ENCODE data around the gene MYLK.
A peak's percentile ranks its signal among the peaks of the same experiment; 100 is the strongest.
"Not testable (repeated sequence)": the region's sequence is repeated elsewhere in the genome, so short reads cannot be mapped to it uniquely, and the experiment has no call there.

MYLK gene

DNA sequence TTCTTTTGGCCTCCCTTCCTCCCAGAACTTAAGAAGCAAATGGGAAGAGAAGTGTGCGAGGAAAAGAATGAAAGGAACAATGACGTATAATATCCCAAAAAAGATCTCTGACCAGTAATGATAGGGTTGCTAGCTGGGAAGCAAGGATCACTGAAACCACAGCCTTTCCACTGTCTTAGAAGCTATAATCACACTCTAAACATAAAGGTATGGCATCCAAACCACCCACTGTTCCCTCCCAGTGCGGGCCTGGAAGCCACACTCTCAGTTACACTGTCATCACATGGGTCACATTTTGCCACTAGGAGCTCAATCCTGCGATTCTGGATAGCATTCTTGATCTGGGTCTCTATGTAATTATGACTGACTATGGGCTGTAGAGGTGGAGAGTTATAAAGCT is 167.7 kb downstream of the MYLK start:
- ATAC-seq = no peak
- Mint-ChIP-seq H3K36me3 (no peaks in the 10 kb centered on the region), H3K9me3 (no peaks in the 10 kb centered on the region)

GRCh38 chr3:123713211-123713610 is 170.9 kb downstream of the MYLK start:
- H3K4me3 Mint-ChIP-seq = no peak overlapping the region
- no peak overlapping the region for H3K27ac Mint-ChIP-seq
- no peaks in the 10 kb centered on the region for H3K4me1 Mint-ChIP-seq
- H3K9me3 Mint-ChIP-seq = no peaks in the 10 kb centered on the region
- ATAC-seq = no peak
- no peaks in the 10 kb centered on the region for H3K36me3 Mint-ChIP-seq
- peaks cover 34% of the 10 kb centered on the region for H3K27me3 Mint-ChIP-seq

More for the DNA sequence above, 167.7 kb downstream of the MYLK start:
- H3K27me3 Mint-ChIP-seq = peaks cover 27% of the 10 kb centered on the region
- H3K4me3 Mint-ChIP-seq = no peak overlapping the region
- no peak overlapping the region for H3K27ac Mint-ChIP-seq
- peaks cover 7% of the 10 kb centered on the region for H3K4me1 Mint-ChIP-seq

DNA sequence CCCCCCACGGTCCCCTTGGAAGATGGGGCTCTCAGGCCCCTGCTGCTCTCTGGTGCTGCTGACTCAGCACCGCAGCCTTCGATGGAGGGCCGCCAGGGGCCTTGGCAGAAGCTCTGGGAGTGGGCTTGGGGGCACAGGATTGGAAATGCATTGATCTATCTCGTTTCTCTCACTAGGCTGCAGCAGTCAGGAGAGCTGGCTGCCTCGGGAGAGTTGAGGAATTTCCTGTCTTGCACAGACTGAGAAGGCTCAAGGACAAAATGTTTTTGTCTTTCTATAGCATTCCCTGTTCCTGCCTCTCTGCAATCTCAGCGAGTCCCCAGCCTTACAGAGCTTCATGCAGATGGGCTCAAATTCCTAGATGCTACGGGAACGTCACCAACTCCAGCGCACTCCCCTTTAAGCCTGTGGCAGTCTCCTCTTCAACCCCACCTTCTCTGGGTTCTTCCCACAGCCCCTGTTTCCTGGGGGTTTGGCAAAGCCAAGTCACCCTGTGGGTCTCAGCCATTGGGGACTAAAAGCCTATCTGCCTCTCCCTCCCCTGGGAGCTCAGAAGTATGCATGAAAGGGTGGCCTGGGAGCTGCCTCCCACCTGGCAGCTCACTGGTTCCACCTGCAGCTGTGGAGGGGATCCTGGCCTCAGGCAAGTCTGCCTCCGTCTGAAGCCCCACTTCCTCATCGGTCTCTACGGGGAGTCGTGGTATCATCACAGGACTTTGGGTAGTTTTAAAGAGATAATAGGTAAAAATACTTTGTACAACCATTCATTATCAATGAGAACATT is 171.9 kb downstream of the MYLK start:
- ATAC-seq = no peak
- Mint-ChIP-seq H3K9me3 (no peaks in the 10 kb centered on the region), H3K27ac (no peak overlapping the region), H3K4me3 (no peak overlapping the region), H3K27me3 (peaks cover 34% of the 10 kb centered on the region), H3K36me3 (no peaks in the 10 kb centered on the region), H3K4me1 (no peaks in the 10 kb centered on the region)

GRCh38 chr3:123711356-123711755 is 172.8 kb downstream of the MYLK start:
- Mint-ChIP-seq H3K9me3 (no peaks in the 10 kb centered on the region), H3K36me3 (no peaks in the 10 kb centered on the region), H3K4me1 (no peaks in the 10 kb centered on the region), H3K4me3 (no peak overlapping the region), H3K27me3 (peaks cover 34% of the 10 kb centered on the region), H3K27ac (no peak overlapping the region)
- no peak for ATAC-seq

DNA sequence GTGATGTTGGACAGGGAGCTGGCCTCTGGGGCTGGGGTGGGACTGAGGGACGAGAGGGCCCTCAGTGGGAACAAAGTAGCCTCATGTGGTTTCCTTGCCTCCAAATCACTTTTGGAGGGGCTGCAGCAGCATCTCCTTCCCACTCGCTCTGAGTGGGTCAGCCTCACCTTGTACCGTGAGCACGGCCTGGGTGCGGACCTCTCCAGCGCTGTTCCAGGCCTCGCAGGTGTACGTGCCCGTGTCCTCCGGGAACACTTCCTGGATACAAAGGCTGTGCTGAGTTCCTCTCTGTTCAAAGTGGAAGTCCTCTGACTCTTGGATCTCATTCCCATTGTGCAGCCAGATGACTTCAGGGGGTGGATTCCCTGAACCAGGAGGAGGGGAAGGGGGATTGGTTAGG is 175.6 kb downstream of the MYLK start:
- Mint-ChIP-seq H3K27me3 (peaks cover 34% of the 10 kb centered on the region), H3K9me3 (no peaks in the 10 kb centered on the region), H3K4me1 (no peaks in the 10 kb centered on the region), H3K27ac (no peak overlapping the region), H3K4me3 (no peak overlapping the region), H3K36me3 (no peaks in the 10 kb centered on the region)
- ATAC-seq = no peak

GRCh38 chr3:123707641-123708040 is 176.5 kb downstream of the MYLK start:
- not testable (repeated sequence) for H3K4me1 Mint-ChIP-seq, ATAC-seq, H3K27ac Mint-ChIP-seq, H3K36me3 Mint-ChIP-seq, H3K9me3 Mint-ChIP-seq, H3K4me3 Mint-ChIP-seq
- H3K27me3 Mint-ChIP-seq = peaks cover 27% of the 10 kb centered on the region

- Mint-ChIP-seq H3K4me1 (no peaks in the 10 kb centered on the region), H3K9me3 (no peaks in the 10 kb centered on the region), H3K27me3 (peaks cover 21% of the 10 kb centered on the region), H3K36me3 (no peaks in the 10 kb centered on the region), H3K4me3 (no peak overlapping the region), H3K27ac (no peak overlapping the region)
- no peak for ATAC-seq
These were observed 177.3 kb downstream of the MYLK start for GRCh38 chr3:123706871-123707270.

DNA sequence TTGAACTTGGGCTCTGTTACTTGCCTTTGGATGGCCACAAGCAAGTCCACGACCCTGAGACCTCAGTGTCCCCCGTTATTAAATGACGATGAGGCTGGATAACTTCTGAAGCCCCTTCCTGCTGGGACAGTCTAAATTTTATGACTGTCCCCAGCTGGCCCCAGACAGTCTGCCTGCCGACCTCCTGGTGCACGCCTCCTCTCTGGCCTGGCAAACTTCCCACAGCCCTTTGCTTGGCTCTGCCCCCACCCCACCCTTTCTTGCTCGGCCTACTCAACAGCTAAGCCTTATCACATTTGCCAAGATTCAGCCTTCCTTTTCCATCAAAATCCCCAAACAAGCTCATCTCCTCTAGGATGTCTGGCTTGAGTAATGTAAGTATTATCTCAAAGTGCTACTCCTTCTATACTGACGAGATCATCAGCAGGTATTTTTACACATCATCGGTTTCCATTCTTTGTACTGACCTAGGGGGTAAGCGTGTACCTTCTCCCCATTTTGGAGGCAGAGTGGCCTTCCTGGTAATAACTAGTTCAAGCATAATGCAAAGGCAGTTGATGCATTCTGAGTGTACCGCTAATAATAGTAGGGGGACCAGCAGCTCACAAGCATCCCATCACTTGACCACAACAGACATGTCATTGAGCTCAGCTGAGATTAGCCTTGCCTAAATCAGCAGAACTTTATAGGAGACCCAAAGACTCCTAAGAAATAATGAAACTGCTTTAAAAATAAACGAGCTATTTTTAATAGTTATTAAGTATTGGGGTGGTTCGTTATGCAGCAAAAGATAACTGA is 178.4 kb downstream of the MYLK start:
- Mint-ChIP-seq H3K36me3 (no peaks in the 10 kb centered on the region), H3K4me3 (no peak overlapping the region), H3K9me3 (no peaks in the 10 kb centered on the region), H3K4me1 (no peaks in the 10 kb centered on the region), H3K27ac (no peak overlapping the region), H3K27me3 (peaks cover 17% of the 10 kb centered on the region)
- no peak for ATAC-seq

GRCh38 chr3:123703663-123704062 is 180.5 kb downstream of the MYLK start:
- not testable (repeated sequence) for ATAC-seq, H3K4me3 Mint-ChIP-seq, H3K9me3 Mint-ChIP-seq, H3K27ac Mint-ChIP-seq, H3K4me1 Mint-ChIP-seq, H3K36me3 Mint-ChIP-seq
- H3K27me3 Mint-ChIP-seq = peaks cover 24% of the 10 kb centered on the region

- ATAC-seq = no peak
- Mint-ChIP-seq H3K9me3 (no peaks in the 10 kb centered on the region), H3K4me1 (no peaks in the 10 kb centered on the region), H3K36me3 (no peaks in the 10 kb centered on the region), H3K4me3 (no peak overlapping the region), H3K27me3 (peaks cover 21% of the 10 kb centered on the region), H3K27ac (no peak overlapping the region)
These were observed 181.4 kb downstream of the MYLK start for GRCh38 chr3:123702720-123703119.

GRCh38 chr3:123702057-123702456 is 182.1 kb downstream of the MYLK start:
- not testable (repeated sequence) for H3K4me1 Mint-ChIP-seq, H3K27ac Mint-ChIP-seq, H3K36me3 Mint-ChIP-seq, H3K4me3 Mint-ChIP-seq, H3K9me3 Mint-ChIP-seq
- peak; percentile 41 for ATAC-seq
- peaks cover 21% of the 10 kb centered on the region for H3K27me3 Mint-ChIP-seq

DNA sequence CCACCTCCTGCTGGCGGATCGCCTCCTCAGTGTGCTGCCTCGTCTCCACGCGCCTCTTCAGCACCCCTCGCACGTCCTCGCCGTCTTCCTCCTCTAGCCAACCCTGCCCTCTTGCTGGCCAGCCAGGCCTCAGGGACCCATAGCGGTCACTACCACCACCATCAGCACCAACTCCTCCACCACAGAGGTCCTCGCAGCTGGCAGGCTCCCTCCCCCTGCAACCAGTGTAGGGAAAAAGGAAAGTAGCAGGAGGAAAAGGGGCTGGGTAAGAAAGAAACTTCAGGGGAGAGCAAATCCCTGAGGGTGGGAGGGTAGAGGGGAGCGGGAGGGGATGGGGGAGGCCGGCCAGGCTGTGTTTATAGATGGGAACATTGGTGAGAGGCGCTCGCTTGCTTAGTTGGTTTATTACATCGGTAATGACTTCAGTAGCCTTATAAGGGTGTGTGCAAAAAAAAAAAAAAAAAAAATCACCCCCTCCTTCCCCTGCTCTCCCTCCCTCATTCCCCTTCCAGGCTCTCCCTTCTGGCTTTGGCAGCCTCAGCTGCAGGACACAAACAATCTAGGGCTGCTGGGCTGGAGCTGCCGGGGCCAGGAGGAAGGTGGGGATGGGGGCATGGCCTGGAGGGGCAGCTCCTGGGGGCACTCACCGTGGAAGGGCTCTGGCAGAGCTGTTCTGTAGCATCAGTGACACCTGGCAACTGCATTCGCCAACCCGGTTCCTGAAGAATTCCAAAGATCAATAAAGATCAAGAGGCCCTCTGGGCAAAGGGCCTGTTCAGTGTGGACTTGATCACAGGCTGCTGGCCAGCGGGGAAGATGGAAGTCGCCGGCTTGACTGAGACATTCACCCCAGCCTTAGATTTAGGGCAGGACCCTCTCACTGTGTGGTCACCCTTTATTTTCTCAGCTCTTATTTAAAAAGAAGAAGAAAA is 183.1 kb downstream of the MYLK start:
- Mint-ChIP-seq H3K4me1 (peaks cover 8% of the 10 kb centered on the region), H3K9me3 (no peaks in the 10 kb centered on the region), H3K36me3 (no peaks in the 10 kb centered on the region), H3K27ac (no peak overlapping the region), H3K27me3 (peaks cover 21% of the 10 kb centered on the region), H3K4me3 (no peak overlapping the region)
- no peak for ATAC-seq

DNA sequence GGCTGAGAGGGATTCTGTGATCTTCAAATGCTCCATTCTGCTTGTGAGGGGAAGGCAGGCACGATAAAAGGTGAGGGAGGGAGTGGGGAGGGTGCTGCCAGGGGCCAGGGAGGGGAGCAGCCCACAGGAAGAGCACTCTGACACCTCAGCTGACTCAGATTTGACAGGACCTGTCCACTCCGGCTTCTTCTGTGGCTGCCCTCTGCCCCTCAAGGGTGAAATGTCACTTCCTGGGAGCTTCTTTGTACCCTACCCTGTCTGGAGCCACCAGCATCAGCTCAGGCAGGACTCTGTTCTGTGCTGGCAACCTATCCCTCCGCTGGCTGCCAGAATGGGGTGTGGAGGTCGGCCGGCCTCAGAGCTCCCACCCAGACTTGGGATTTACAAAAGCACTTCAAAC is 185.3 kb downstream of the MYLK start:
- no peaks in the 10 kb centered on the region for H3K36me3 Mint-ChIP-seq
- H3K27ac Mint-ChIP-seq = no peak overlapping the region
- H3K4me1 Mint-ChIP-seq = peaks cover 13% of the 10 kb centered on the region
- no peaks in the 10 kb centered on the region for H3K9me3 Mint-ChIP-seq
- no peak for ATAC-seq
- peaks cover 22% of the 10 kb centered on the region for H3K27me3 Mint-ChIP-seq
- H3K4me3 Mint-ChIP-seq = no peak overlapping the region

GRCh38 chr3:123696808-123697207 is 187.3 kb downstream of the MYLK start:
- ATAC-seq = no peak
- peaks cover 13% of the 10 kb centered on the region for H3K4me1 Mint-ChIP-seq
- no peaks in the 10 kb centered on the region for H3K9me3 Mint-ChIP-seq
- no peak overlapping the region for H3K27ac Mint-ChIP-seq
- no peaks in the 10 kb centered on the region for H3K36me3 Mint-ChIP-seq
- H3K27me3 Mint-ChIP-seq = peaks cover 42% of the 10 kb centered on the region
- H3K4me3 Mint-ChIP-seq = no peak overlapping the region

Measured in stimulated activated memory B cell treated with anti-CD40 and anti-IgM and Interleukin-4, amounts not matched to agents 10 μg/mL and 1 μg/mL and 100 μg/mL, for 72 hours (primary cell).